Keratinocyte (primary cell): ENCODE data around the gene SLC34A3. TPM values are rescaled to one million over a fixed set of nuclear protein-coding genes. Genes with fewer than 3 reads are reported as not detected.

ENCODE experiments used
- DNase-seq: peaks from one replicate; pipeline ENCODE4 v3.0.0-alpha.2; 2011; ENCODE audit warnings: low read depth, missing footprints, low spot score
- FAIRE-seq: peaks from 2 replicates; lab custom pipeline; 2011; peaks lifted over from hg19 to GRCh38; lab: Jason Lieb, UNC
- H2AFZ ChIP-seq: 2 replicates; pipeline ENCODE4 v1.6.0; 2012; ENCODE audit warnings: low read length, control low read depth, inconsistent platforms; ENCODE audit not compliant: control insufficient read depth
- H3K27ac ChIP-seq: 2 replicates; pipeline ENCODE4 v1.5.1; 2011; ENCODE audit warnings: low read length; ENCODE audit not compliant: control insufficient read depth, insufficient read depth
- H3K27me3 ChIP-seq: 3 replicates; pipeline ENCODE4 v1.6.0; 2011; ENCODE audit warnings: low read length; ENCODE audit not compliant: control insufficient read depth, insufficient read depth; ENCODE audit errors: extremely low read depth
- H3K36me3 ChIP-seq, 2 experiments: 2 replicates in 1 of 2; 3 replicates in 1 of 2; pipeline ENCODE4 v1.5.1; 2011; ENCODE audit warnings: low read length in 2 of 2, mild to moderate bottlenecking in 1 of 2; ENCODE audit not compliant: control insufficient read depth in 2 of 2, insufficient read depth in 2 of 2; ENCODE audit errors: extremely low read depth in 1 of 2
- H3K4me1 ChIP-seq: 3 replicates; pipeline ENCODE4 v1.5.1; 2011; ENCODE audit warnings: low read length; ENCODE audit not compliant: control insufficient read depth, insufficient read depth; ENCODE audit errors: extremely low read depth
- H3K4me2 ChIP-seq: 3 replicates; pipeline ENCODE4 v1.6.0; 2011; ENCODE audit warnings: low read depth, low read length; ENCODE audit not compliant: control insufficient read depth, insufficient read depth; ENCODE audit errors: extremely low read depth
- H3K4me3 ChIP-seq, 3 experiments: fragments of 200-600 bp in 1 of 3; sonication (generic) in 1 of 3; 2 replicates in 2 of 3; 3 replicates in 1 of 3; pipeline ENCODE4 v1.5.1; 2011 to 2016; ENCODE audit warnings: low read length in 3 of 3, mild to moderate bottlenecking in 3 of 3, control low read depth in 2 of 3, inconsistent platforms in 1 of 3, low read depth in 1 of 3, mixed read lengths in 1 of 3, mixed run types in 1 of 3, moderate library complexity in 1 of 3; ENCODE audit not compliant: control insufficient read depth in 2 of 3, insufficient read depth in 2 of 3; ENCODE audit errors: extremely low read depth in 1 of 3
- H3K79me2 ChIP-seq: 2 replicates; pipeline ENCODE4 v1.6.0; 2012; ENCODE audit warnings: low read length; ENCODE audit not compliant: control insufficient read depth, insufficient read depth
- H3K9ac ChIP-seq: 3 replicates; pipeline ENCODE4 v1.6.0; 2011; ENCODE audit warnings: low read length; ENCODE audit not compliant: control insufficient read depth, insufficient read depth; ENCODE audit errors: extremely low read depth
- H3K9me1 ChIP-seq: 3 replicates; pipeline ENCODE4 v1.6.0; 2011; ENCODE audit warnings: low read length; ENCODE audit not compliant: control insufficient read depth, insufficient read depth; ENCODE audit errors: extremely low read depth
- H3K9me3 ChIP-seq: 2 replicates; pipeline ENCODE4 v1.5.1; 2012; ENCODE audit warnings: low read depth, low read length; ENCODE audit not compliant: control insufficient read depth
- H4K20me1 ChIP-seq: 3 replicates; pipeline ENCODE4 v1.6.0; 2011; ENCODE audit warnings: low read length; ENCODE audit not compliant: control insufficient read depth, insufficient read depth; ENCODE audit errors: extremely low read depth
- EZH2 ChIP-seq: IDR thresholded peaks from one replicate; pipeline ENCODE4 v1.6.1; 2012; ENCODE audit warnings: inconsistent platforms, mild to moderate bottlenecking, low read length, moderate library complexity
- dilution Hi-C: fragments of 300-500 bp; cut with MboI; formaldehyde crosslinking; loops from one replicate; pipeline ENCODE4 v1.7.0; 2020; ENCODE audit warnings: low sequenced_read_pairs; ENCODE audit not compliant: extremely low pct_ligation_motif_present
- polyA plus RNA-seq, 5 experiments: library from polyadenylated mRNA; depleted of rRNA in 3 of 5; stranded (reverse) in 3 of 5; stranded (forward) in 1 of 5; unstranded in 1 of 5; fragments of >200 nt; gene quantifications; 1 replicate in 1 of 5; 2 replicates in 3 of 5; 3 replicates in 1 of 5; pipeline versions ENCODE4 v1.2.1 to v1.2.3, GENCODE V29; 2011 to 2012; ENCODE audit warnings: missing spikeins in 2 of 5, low read depth in 1 of 5, low replicate concordance in 1 of 5
- TF ChIP-seq, protein P1 (sequence below), 3 experiments: IDR thresholded peaks in 1 of 3; conservative IDR thresholded peaks in 1 of 3; optimal IDR thresholded peaks in 1 of 3; 2 replicates in 2 of 3; 3 replicates in 1 of 3; pipeline versions ENCODE3 to v1.5.1; 2011; ENCODE audit warnings: low read length in 3 of 3, mild to moderate bottlenecking in 3 of 3, moderate library complexity in 2 of 3, control low read depth in 1 of 3, inconsistent platforms in 1 of 3; ENCODE audit not compliant: insufficient read depth in 2 of 3; ENCODE audit errors: extremely low read depth in 1 of 3

SLC34A3 gene
- polyA plus RNA-seq, 1 donor (not counting 4 experiments of a cell fraction or from before 2014, with no cell fraction given): not detected

DNA sequence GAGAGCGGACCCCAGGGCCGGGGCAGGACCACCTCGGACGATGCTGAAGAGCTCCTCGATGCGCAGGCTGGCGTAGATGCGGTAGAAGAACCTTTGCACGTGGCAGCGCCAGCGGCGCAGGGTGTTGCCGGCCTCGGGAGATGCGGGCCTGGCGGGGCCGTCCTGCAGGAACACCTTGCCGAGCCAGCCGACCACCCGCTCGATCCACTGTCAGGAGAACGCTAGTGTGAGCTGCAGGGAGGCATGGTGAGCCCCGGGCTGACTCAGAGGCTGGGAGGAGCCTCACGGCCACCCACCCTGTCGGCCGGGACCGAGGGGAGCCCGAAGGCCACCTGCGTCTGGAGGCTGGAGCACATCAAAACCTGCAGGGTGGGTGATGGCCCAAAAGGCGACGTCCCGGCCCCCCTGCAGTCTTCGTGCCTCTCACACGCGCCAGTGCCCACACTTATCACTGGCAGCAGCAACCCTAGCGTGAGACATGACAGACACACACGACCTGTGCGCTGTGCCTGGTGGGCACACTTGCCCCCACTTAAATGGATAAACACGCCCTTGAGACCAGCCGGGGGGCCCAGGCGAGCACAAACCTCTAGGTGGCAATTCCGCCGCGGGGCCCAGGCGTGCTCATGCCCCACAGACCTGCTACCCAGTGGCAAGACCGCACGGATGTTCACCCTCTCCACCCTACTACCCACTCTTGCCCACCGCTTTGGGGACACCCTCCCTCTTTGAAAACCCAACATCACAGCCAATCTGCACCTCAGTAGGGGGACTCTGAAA lies 45.6 kb upstream of the SLC34A3 start:
- no peak for DNase-seq
- no peak overlapping the region for H3K4me3 ChIP-seq
- FAIRE-seq: no peak
- H4K20me1 ChIP-seq: no peaks in the 10 kb centered on the region
- TF ChIP-seq EZH2: no peak
- TF ChIP-seq, protein P1, sequence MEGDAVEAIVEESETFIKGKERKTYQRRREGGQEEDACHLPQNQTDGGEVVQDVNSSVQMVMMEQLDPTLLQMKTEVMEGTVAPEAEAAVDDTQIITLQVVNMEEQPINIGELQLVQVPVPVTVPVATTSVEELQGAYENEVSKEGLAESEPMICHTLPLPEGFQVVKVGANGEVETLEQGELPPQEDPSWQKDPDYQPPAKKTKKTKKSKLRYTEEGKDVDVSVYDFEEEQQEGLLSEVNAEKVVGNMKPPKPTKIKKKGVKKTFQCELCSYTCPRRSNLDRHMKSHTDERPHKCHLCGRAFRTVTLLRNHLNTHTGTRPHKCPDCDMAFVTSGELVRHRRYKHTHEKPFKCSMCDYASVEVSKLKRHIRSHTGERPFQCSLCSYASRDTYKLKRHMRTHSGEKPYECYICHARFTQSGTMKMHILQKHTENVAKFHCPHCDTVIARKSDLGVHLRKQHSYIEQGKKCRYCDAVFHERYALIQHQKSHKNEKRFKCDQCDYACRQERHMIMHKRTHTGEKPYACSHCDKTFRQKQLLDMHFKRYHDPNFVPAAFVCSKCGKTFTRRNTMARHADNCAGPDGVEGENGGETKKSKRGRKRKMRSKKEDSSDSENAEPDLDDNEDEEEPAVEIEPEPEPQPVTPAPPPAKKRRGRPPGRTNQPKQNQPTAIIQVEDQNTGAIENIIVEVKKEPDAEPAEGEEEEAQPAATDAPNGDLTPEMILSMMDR (optimal IDR thresholded peaks at IDR 0.05 in 1 of 3, IDR thresholded peaks at IDR 0.05 in 1 of 3, conservative IDR thresholded peaks at IDR 0.05 in 1 of 3; ENCODE audit: extremely low read depth in 1 of 3, insufficient read depth in 2 of 3, low read length in 3 of 3): no peak
- dilution Hi-C loops: no loop called here
- H2AFZ ChIP-seq: no peak overlapping the region
- no peak overlapping the region for H3K27ac ChIP-seq
- H3K9me1 ChIP-seq: no peaks in the 10 kb centered on the region
- H3K9me3 ChIP-seq: no peaks in the 10 kb centered on the region
- no peak overlapping the region for H3K4me2 ChIP-seq
- no peak overlapping the region for H3K9ac ChIP-seq
- H3K4me1 ChIP-seq: peaks cover 22% of the 10 kb centered on the region
- no peaks in the 10 kb centered on the region for H3K27me3 ChIP-seq
- H3K79me2 ChIP-seq: peaks cover 37% of the 10 kb centered on the region
- peaks cover 19 to 21% of the 10 kb centered on the region in 2 experiments for H3K36me3 ChIP-seq

DNA sequence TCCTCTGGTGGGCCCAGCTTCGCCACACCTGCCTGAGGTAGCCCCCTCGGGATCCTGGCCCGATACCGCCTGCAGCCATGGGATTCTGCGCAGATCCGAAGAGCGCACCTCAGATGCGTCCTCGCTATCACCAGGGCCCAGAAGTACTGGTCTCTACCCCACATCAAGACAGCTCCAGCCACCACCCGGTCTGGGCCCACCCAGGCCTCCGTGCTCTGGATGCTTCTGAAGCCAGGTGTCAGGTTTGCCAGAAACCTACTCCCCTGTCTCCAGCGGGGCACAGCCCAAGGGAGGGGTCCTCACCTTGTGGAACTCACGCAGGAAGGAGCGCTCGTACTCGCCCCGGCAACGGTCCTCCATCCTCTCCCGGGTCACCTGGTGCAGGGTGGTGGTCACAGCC lies 44.8 kb upstream of the SLC34A3 start:
- peaks cover 24 to 25% of the 10 kb centered on the region in 2 experiments for H3K36me3 ChIP-seq
- H3K9ac ChIP-seq: no peak overlapping the region
- no peak for TF ChIP-seq EZH2
- TF ChIP-seq, protein P1 (optimal IDR thresholded peaks at IDR 0.05 in 1 of 3, IDR thresholded peaks at IDR 0.05 in 1 of 3, conservative IDR thresholded peaks at IDR 0.05 in 1 of 3; ENCODE audit: extremely low read depth in 1 of 3, insufficient read depth in 2 of 3, low read length in 3 of 3): no peak
- H3K4me3 ChIP-seq: no peak overlapping the region
- H3K4me1 ChIP-seq: peaks cover 23% of the 10 kb centered on the region
- no peak overlapping the region for H2AFZ ChIP-seq
- DNase-seq (no peak), FAIRE-seq (no peak)
- dilution Hi-C loops: no loop called here
- peaks cover 45% of the 10 kb centered on the region for H3K79me2 ChIP-seq
- H3K27me3 ChIP-seq: no peaks in the 10 kb centered on the region
- no peak overlapping the region for H3K4me2 ChIP-seq
- no peaks in the 10 kb centered on the region for H4K20me1 ChIP-seq
- H3K27ac ChIP-seq: no peak overlapping the region
- no peaks in the 10 kb centered on the region for H3K9me1 ChIP-seq
- H3K9me3 ChIP-seq: no peaks in the 10 kb centered on the region
